Vagina (tissue), 2 donors: Measurements from ENCODE around the gene UBE2E3. TPM values are rescaled to one million over a fixed set of nuclear protein-coding genes. Genes with fewer than 3 reads are reported as not detected.

Source experiments
- DNase-seq, 2 donors: peaks; one replicate each; pipeline ENCODE4 v3.0.0-alpha.2; 2017; ENCODE audit errors: extremely low spot score in 2 of 2
- H3K27ac ChIP-seq: fragments of 200-600 bp; sonication (generic); one replicate; pipeline ENCODE4 v1.5.1; 2019
- H3K27me3 ChIP-seq: fragments of 200-600 bp; sonication (generic); one replicate; pipeline ENCODE4 v1.5.1; 2019
- H3K36me3 ChIP-seq, 2 donors: fragments of 200-600 bp; sonication (generic); one replicate each; pipeline ENCODE4 v1.5.1; 2017 to 2019
- H3K4me1 ChIP-seq: fragments of 200-600 bp; sonication (generic); one replicate; pipeline ENCODE4 v1.5.1; 2019
- H3K4me3 ChIP-seq, 2 donors: fragments of 200-600 bp; sonication (generic); 1 replicate in 1 of 2; 2 replicates in 1 of 2; pipeline ENCODE4 v1.5.1; 2016 to 2019
- H3K9me3 ChIP-seq: fragments of 200-600 bp; sonication (generic); one replicate; pipeline ENCODE4 v1.5.1; 2019
- POLR2A ChIP-seq, 2 donors: fragments of 450-650 bp; IDR thresholded peaks; one replicate each; pipeline ENCODE4 v1.6.1; 2017; ENCODE audit warnings: antibody characterized with exemption in 2 of 2, mild to moderate bottlenecking in 2 of 2, moderate library complexity in 2 of 2
- POLR2AphosphoS5 ChIP-seq, 2 donors: sonication (generic); formaldehyde crosslinking; IDR thresholded peaks; one replicate each; pipeline ENCODE4 v1.9.0; 2017; ENCODE audit warnings: antibody characterized with exemption in 2 of 2, mild to moderate bottlenecking in 2 of 2, low read depth in 1 of 2; ENCODE audit not compliant: insufficient read depth in 1 of 2
- intact Hi-C: fragments of 100-400 bp; cut with DNase I; formaldehyde crosslinking; loops from one replicate; pipeline ENCODE4 v1.15.1; 2023
- total RNA-seq: library from RNA; depleted of rRNA; stranded (reverse); fragments of >200 nt; gene quantifications from one replicate; pipeline ENCODE4 v1.2.3, GENCODE V29; 2016
- TF ChIP-seq, protein P1 (sequence below), 3 experiments: fragments of 450-650 bp in 2 of 3; fragments of 200-600 bp in 1 of 3; sonication (generic) in 1 of 3; IDR thresholded peaks; one replicate each; pipeline ENCODE4 v1.5.1; 2017 to 2019; ENCODE audit warnings: antibody characterized with exemption in 3 of 3, mild to moderate bottlenecking in 2 of 3, moderate library complexity in 2 of 3

The UBE2E3 gene
- total RNA-seq, 1 donor from 2014 or later, result 59.9 TPM

DNA sequence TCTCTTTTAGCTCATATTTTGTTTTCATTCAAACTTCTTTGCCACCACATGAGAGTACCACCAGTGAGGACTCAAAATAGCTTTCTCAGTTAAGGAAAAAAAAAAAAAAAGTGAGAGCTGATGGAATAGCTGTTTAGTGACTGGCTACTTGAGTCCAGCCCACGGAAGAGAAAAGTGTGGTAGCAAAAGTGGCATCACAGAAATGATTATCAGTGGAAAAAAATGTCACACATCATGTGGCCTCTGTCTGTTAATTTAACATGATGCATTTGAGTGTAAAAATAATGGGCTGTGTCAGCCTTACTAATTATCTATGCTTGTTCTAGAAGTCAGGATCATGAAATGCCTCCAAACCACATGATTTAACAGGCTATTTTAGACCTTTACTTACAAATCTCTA, 132.5 kb downstream of the UBE2E3 start:
- intact Hi-C loops, result no loop called here
- no peak overlapping the region for H3K4me3 ChIP-seq
- no peaks in the 10 kb centered on the region for H3K4me1 ChIP-seq
- TF ChIP-seq, protein P1, sequence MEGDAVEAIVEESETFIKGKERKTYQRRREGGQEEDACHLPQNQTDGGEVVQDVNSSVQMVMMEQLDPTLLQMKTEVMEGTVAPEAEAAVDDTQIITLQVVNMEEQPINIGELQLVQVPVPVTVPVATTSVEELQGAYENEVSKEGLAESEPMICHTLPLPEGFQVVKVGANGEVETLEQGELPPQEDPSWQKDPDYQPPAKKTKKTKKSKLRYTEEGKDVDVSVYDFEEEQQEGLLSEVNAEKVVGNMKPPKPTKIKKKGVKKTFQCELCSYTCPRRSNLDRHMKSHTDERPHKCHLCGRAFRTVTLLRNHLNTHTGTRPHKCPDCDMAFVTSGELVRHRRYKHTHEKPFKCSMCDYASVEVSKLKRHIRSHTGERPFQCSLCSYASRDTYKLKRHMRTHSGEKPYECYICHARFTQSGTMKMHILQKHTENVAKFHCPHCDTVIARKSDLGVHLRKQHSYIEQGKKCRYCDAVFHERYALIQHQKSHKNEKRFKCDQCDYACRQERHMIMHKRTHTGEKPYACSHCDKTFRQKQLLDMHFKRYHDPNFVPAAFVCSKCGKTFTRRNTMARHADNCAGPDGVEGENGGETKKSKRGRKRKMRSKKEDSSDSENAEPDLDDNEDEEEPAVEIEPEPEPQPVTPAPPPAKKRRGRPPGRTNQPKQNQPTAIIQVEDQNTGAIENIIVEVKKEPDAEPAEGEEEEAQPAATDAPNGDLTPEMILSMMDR (IDR thresholded peaks at IDR 0.05), result no peak
- TF ChIP-seq POLR2A (IDR thresholded peaks at IDR 0.05) (no peak), POLR2AphosphoS5 (IDR thresholded peaks at IDR 0.05; ENCODE audit: insufficient read depth in 1 of 2, low read depth in 1 of 2) (no peak)
- H3K27ac ChIP-seq, result no peak overlapping the region
- no peaks in the 10 kb centered on the region for H3K36me3 ChIP-seq
- DNase-seq, result no peak
- no peaks in the 10 kb centered on the region for H3K27me3 ChIP-seq
- no peaks in the 10 kb centered on the region for H3K9me3 ChIP-seq
